ENCODE measurements around the gene SPDYE1. TPM values are rescaled to one million over a fixed set of nuclear protein-coding genes. Genes with fewer than 3 reads are reported as not detected.

SPDYE1 gene
- polyA plus RNA-seq, 3 donors = not detected

GRCh38 chr7:44048031-44048795 lies 50.5 kb downstream of the SPDYE1 start:
- peak in 1 of 3 donors; percentile 8 for DNase-seq
- TF ChIP-seq CTCF (IDR thresholded peaks at IDR 0.05) = no peak
- Mint-ChIP-seq H3K27ac (peak overlapping the region; percentile 60 to 100 (median 99)), H3K4me1 (peaks cover 40% of the 10 kb centered on the region), H3K9me3 (no peaks in the 10 kb centered on the region), H3K4me3 (peak overlapping the region; percentile 34 to 53), H3K36me3 (peaks cover 64 to 68% of the 10 kb centered on the region in 2 donors), H3K27me3 (ENCODE audit: low read depth in 3 of 3) (peaks cover 0 to 4% (median 0%) of the 10 kb centered on the region in 3 donors)
- WGBS (ENCODE audit: insufficient coverage) = 98% methylated on average over 5 of the region's 7 CpGs
- peaks cover 40 to 41% of the 10 kb centered on the region in 2 donors for H3K36me3 ChIP-seq (replicated peaks in 1 of 2; ENCODE audit: control insufficient read depth in 1 of 2, insufficient read depth in 2 of 2, low read length in 2 of 2)
- H3K4me3 ChIP-seq (replicated peaks in 1 of 3; ENCODE audit: low read depth in 2 of 3, low read length in 3 of 3) = no peak overlapping the region
- no peak overlapping the region for H2AFZ ChIP-seq (ENCODE audit: insufficient read depth, low read depth, low read length, poor library complexity, severe bottlenecking)
- H4K20me1 ChIP-seq (ENCODE audit: insufficient read depth, low read length) = peaks cover 56% of the 10 kb centered on the region
- peaks cover 42 to 52% of the 10 kb centered on the region in 2 donors for H3K4me1 ChIP-seq (ENCODE audit: control insufficient read depth in 1 of 2, insufficient read depth in 2 of 2, low read length in 2 of 2)
- H3K27me3 ChIP-seq (ENCODE audit: control insufficient read depth in 2 of 2, insufficient read depth in 2 of 2, low read length in 2 of 2) = no peaks in the 10 kb centered on the region
- H3K79me2 ChIP-seq (ENCODE audit: insufficient read depth, low read length) = peaks cover 93% of the 10 kb centered on the region
- intact Hi-C loops (cut with micrococcal nuclease) = loop anchor here in 1 of 2 donors (10.0 kb wide), 1 partner anchor 797 kb away; the partner anchor contains the start of gene H2AZ2
- no peaks in the 10 kb centered on the region for H3K9me3 ChIP-seq (replicated peaks in 1 of 2; ENCODE audit: control insufficient read depth in 1 of 2, insufficient read depth in 1 of 2, low read length in 2 of 2)
- peak overlapping the region; percentile 3 to 76 for H3K27ac ChIP-seq (ENCODE audit: low read depth in 1 of 2, low read length in 2 of 2)
- no peak overlapping the region for H3K4me2 ChIP-seq (replicated peaks; ENCODE audit: extremely low read depth, low read length, poor library complexity, severe bottlenecking)
- H3K9ac ChIP-seq (ENCODE audit: insufficient read depth, low read length, poor library complexity, severe bottlenecking) = no peak overlapping the region

GRCh38 chr7:44050121-44050914 lies 52.6 kb downstream of the SPDYE1 start:
- 96% methylated on average over 9 of the region's 14 CpGs for WGBS (ENCODE audit: insufficient coverage)
- peaks cover 57 to 62% of the 10 kb centered on the region in 2 donors for H3K36me3 ChIP-seq (replicated peaks in 1 of 2; ENCODE audit: control insufficient read depth in 1 of 2, insufficient read depth in 2 of 2, low read length in 2 of 2)
- H3K4me1 ChIP-seq (ENCODE audit: control insufficient read depth in 1 of 2, insufficient read depth in 2 of 2, low read length in 2 of 2) = peaks cover 30 to 34% of the 10 kb centered on the region in 2 donors
- H3K27ac Mint-ChIP-seq = peak overlapping the region in 5 of 7 donors; percentile 51 to 100 (median 94)
- H3K4me1 Mint-ChIP-seq = peaks cover 31% of the 10 kb centered on the region
- peaks cover 0 to 4% (median 0%) of the 10 kb centered on the region in 3 donors for H3K27me3 Mint-ChIP-seq (ENCODE audit: low read depth in 3 of 3)
- H3K36me3 Mint-ChIP-seq = peaks cover 75 to 88% of the 10 kb centered on the region in 2 donors
- H4K20me1 ChIP-seq (ENCODE audit: insufficient read depth, low read length) = peaks cover 77% of the 10 kb centered on the region
- no peak overlapping the region for H3K4me3 ChIP-seq (replicated peaks in 1 of 3; ENCODE audit: low read depth in 2 of 3, low read length in 3 of 3)
- no peaks in the 10 kb centered on the region for H3K27me3 ChIP-seq (ENCODE audit: control insufficient read depth in 2 of 2, insufficient read depth in 2 of 2, low read length in 2 of 2)
- no peak for TF ChIP-seq CTCF (IDR thresholded peaks at IDR 0.05)
- H2AFZ ChIP-seq (ENCODE audit: insufficient read depth, low read depth, low read length, poor library complexity, severe bottlenecking) = no peak overlapping the region
- intact Hi-C loops (cut with micrococcal nuclease) = no loop called here
- H3K79me2 ChIP-seq (ENCODE audit: insufficient read depth, low read length) = peaks cover 97% of the 10 kb centered on the region
- H3K4me2 ChIP-seq (replicated peaks; ENCODE audit: extremely low read depth, low read length, poor library complexity, severe bottlenecking) = no peak overlapping the region
- H3K9me3 ChIP-seq (replicated peaks in 1 of 2; ENCODE audit: control insufficient read depth in 1 of 2, insufficient read depth in 1 of 2, low read length in 2 of 2) = no peaks in the 10 kb centered on the region
- H3K27ac ChIP-seq (ENCODE audit: low read depth in 1 of 2, low read length in 2 of 2) = peak overlapping the region in 1 of 2 donors; percentile 66
- H3K9me3 Mint-ChIP-seq = no peaks in the 10 kb centered on the region
- no peak overlapping the region for H3K4me3 Mint-ChIP-seq
- no peak for DNase-seq
- no peak overlapping the region for H3K9ac ChIP-seq (ENCODE audit: insufficient read depth, low read length, poor library complexity, severe bottlenecking)
